Neuronal stem cell (in vitro differentiated cells): ENCODE data around the gene VRK3.

Experiments used
- DNase-seq: peaks from one replicate; pipeline ENCODE4 v3.0.0-alpha.2; 2013; ENCODE audit warnings: low spot score
- H2AFZ ChIP-seq: one replicate; pipeline ENCODE4 v1.6.1; 2013; ENCODE audit warnings: mild to moderate bottlenecking, low read length, inconsistent platforms
- H2AK5ac ChIP-seq: 2 replicates; pipeline ENCODE4 v1.6.1; 2013; ENCODE audit warnings: low read depth, mild to moderate bottlenecking, inconsistent platforms, low read length, moderate library complexity, mixed read lengths
- H2BK120ac ChIP-seq: 2 replicates; pipeline ENCODE4 v1.6.1; 2013; ENCODE audit warnings: low read depth, mild to moderate bottlenecking, inconsistent platforms, low read length, moderate library complexity, mixed read lengths
- H2BK12ac ChIP-seq: one replicate; pipeline ENCODE4 v1.6.1; 2013; ENCODE audit warnings: low read length, inconsistent platforms
- H2BK15ac ChIP-seq: 2 replicates; pipeline ENCODE4 v1.6.1; 2013; ENCODE audit warnings: mild to moderate bottlenecking, low read length, inconsistent platforms, mixed read lengths
- H2BK5ac ChIP-seq: one replicate; pipeline ENCODE4 v1.6.1; 2013; ENCODE audit warnings: inconsistent platforms, mild to moderate bottlenecking, low read length, moderate library complexity
- H3K14ac ChIP-seq: one replicate; pipeline ENCODE4 v1.6.1; 2013; ENCODE audit warnings: low read length, inconsistent platforms
- H3K18ac ChIP-seq: 2 replicates; pipeline ENCODE4 v1.6.1; 2013; ENCODE audit warnings: low read length, inconsistent platforms
- H3K23ac ChIP-seq: 2 replicates; pipeline ENCODE4 v1.6.1; 2013; ENCODE audit warnings: low read depth, mild to moderate bottlenecking, mixed read lengths, low read length, inconsistent platforms; ENCODE audit not compliant: poor library complexity
- H3K27ac ChIP-seq: replicated peaks from 3 replicates; pipeline ENCODE4 v1.5.1; 2013; ENCODE audit warnings: low read length, inconsistent platforms
- H3K27me3 ChIP-seq, 3 experiments: 2 replicates each; pipeline ENCODE4 v1.6.1; 2013; ENCODE audit warnings: low read length in 3 of 3, mild to moderate bottlenecking in 2 of 3, inconsistent platforms in 1 of 3, low read depth in 1 of 3, mixed read lengths in 1 of 3, moderate library complexity in 1 of 3; ENCODE audit not compliant: control insufficient read depth in 3 of 3, insufficient read depth in 3 of 3
- H3K36me3 ChIP-seq, 2 donors: replicated peaks in 1 of 2; 2 replicates each; pipeline ENCODE4 v1.6.1; 2013; ENCODE audit warnings: low read length in 2 of 2; ENCODE audit not compliant: control insufficient read depth in 2 of 2, insufficient read depth in 2 of 2
- H3K4ac ChIP-seq: 2 replicates; pipeline ENCODE4 v1.6.1; 2013; ENCODE audit warnings: inconsistent platforms, mild to moderate bottlenecking, low read length, moderate library complexity
- H3K4me1 ChIP-seq, 2 donors: 1 replicate in 1 of 2; 2 replicates in 1 of 2; pipeline ENCODE4 v1.6.1; 2013; ENCODE audit warnings: low read length in 2 of 2, low read depth in 1 of 2; ENCODE audit not compliant: control insufficient read depth in 2 of 2, insufficient read depth in 1 of 2
- H3K4me2 ChIP-seq: one replicate; pipeline ENCODE4 v1.6.1; 2013; ENCODE audit warnings: mild to moderate bottlenecking, low read length, inconsistent platforms; ENCODE audit not compliant: insufficient read depth, poor library complexity, severe bottlenecking
- H3K4me3 ChIP-seq, 2 donors: 2 replicates each; pipeline ENCODE4 v1.5.1; 2013; ENCODE audit warnings: low read length in 2 of 2, mild to moderate bottlenecking in 2 of 2, inconsistent platforms in 1 of 2, moderate library complexity in 1 of 2
- H3K79me1 ChIP-seq: one replicate; pipeline ENCODE4 v1.6.1; 2013; ENCODE audit warnings: low read depth, mild to moderate bottlenecking, inconsistent platforms, low read length, moderate library complexity
- H3K9ac ChIP-seq: one replicate; pipeline ENCODE4 v1.6.1; 2013; ENCODE audit warnings: mild to moderate bottlenecking, low read depth, low read length, inconsistent platforms; ENCODE audit not compliant: poor library complexity
- H3K9me3 ChIP-seq, 2 donors: replicated peaks in 1 of 2; 2 replicates each; pipeline versions ENCODE3 to v1.6.1; 2013; ENCODE audit warnings: low read length in 2 of 2, mild to moderate bottlenecking in 2 of 2, inconsistent platforms in 1 of 2, low read depth in 1 of 2, mixed read lengths in 1 of 2, moderate library complexity in 1 of 2; ENCODE audit not compliant: control insufficient read depth in 2 of 2, insufficient read depth in 1 of 2
- H4K8ac ChIP-seq: one replicate; pipeline ENCODE4 v1.6.1; 2013; ENCODE audit warnings: low read depth, mild to moderate bottlenecking, inconsistent platforms, low read length, moderate library complexity
- H4K91ac ChIP-seq: one replicate; pipeline ENCODE4 v1.6.1; 2013; ENCODE audit warnings: low read length, low read depth, mild to moderate bottlenecking, inconsistent platforms; ENCODE audit not compliant: poor library complexity
- WGBS, 2 donors: extraction: QIAGEN DNeasy Blood & Tissue Kit; methylation state at CpG; one replicate each; pipeline ENCODE4 v1.1.7; 2013; ENCODE audit warnings: missing lambda C conversion rate in 2 of 2, mixed read lengths in 1 of 2; ENCODE audit not compliant: insufficient read length in 2 of 2, insufficient replicate concordance in 1 of 2; ENCODE audit errors: extremely low coverage in 2 of 2; 5-methylcytosine and 5-hydroxymethylcytosine counted together

Gene VRK3

GRCh38 chr19:50003810-50004419, 21.3 kb downstream of the VRK3 start:
- Histone ChIP-seq H3K14ac (no peak overlapping the region), H3K9me3 (peaks cover 0 to 1% of the 10 kb centered on the region in 2 donors), H4K91ac (no peak overlapping the region), H3K4me2 (no peak overlapping the region), H2BK120ac (no peak overlapping the region), H3K4me1 (no peaks in the 10 kb centered on the region), H3K18ac (no peak overlapping the region), H3K23ac (no peak overlapping the region), H2AK5ac (no peak overlapping the region), H4K8ac (no peak overlapping the region), H2AFZ (no peak overlapping the region), H3K36me3 (peaks cover 49 to 87% of the 10 kb centered on the region in 2 donors), H3K9ac (no peak overlapping the region), H2BK12ac (no peak overlapping the region), H3K79me1 (peaks cover 4% of the 10 kb centered on the region), H3K27ac (no peak overlapping the region), H3K27me3 (no peaks in the 10 kb centered on the region), H3K4ac (no peak overlapping the region), H3K4me3 (no peak overlapping the region), H2BK15ac (no peak overlapping the region), H2BK5ac (no peak overlapping the region)
- no peak for DNase-seq
- no CpG with 5 or more reads among the region's 11 CpGs for WGBS, 2 donors

GRCh38 chr19:50003254-50003788, 21.9 kb downstream of the VRK3 start:
- no peak overlapping the region for H2AFZ ChIP-seq
- no peak overlapping the region for H2BK12ac ChIP-seq
- no peak overlapping the region for H2BK120ac ChIP-seq
- peaks cover 0 to 1% of the 10 kb centered on the region in 2 donors for H3K9me3 ChIP-seq
- H3K18ac ChIP-seq: no peak overlapping the region
- no peak overlapping the region for H3K4me3 ChIP-seq
- DNase-seq: no peak
- no peak overlapping the region for H2BK15ac ChIP-seq
- H3K9ac ChIP-seq: no peak overlapping the region
- no peaks in the 10 kb centered on the region for H3K27me3 ChIP-seq
- H3K4me1 ChIP-seq: no peaks in the 10 kb centered on the region
- H3K4me2 ChIP-seq: no peak overlapping the region
- H2BK5ac ChIP-seq: no peak overlapping the region
- no peak overlapping the region for H4K8ac ChIP-seq
- peaks cover 47 to 87% of the 10 kb centered on the region in 2 donors for H3K36me3 ChIP-seq
- H2AK5ac ChIP-seq: no peak overlapping the region
- no CpG with 5 or more reads among the region's 17 CpGs for WGBS, 2 donors
- H4K91ac ChIP-seq: no peak overlapping the region
- H3K23ac ChIP-seq: no peak overlapping the region
- peaks cover 4% of the 10 kb centered on the region for H3K79me1 ChIP-seq
- no peak overlapping the region for H3K27ac ChIP-seq
- H3K14ac ChIP-seq: no peak overlapping the region
- H3K4ac ChIP-seq: no peak overlapping the region

GRCh38 chr19:50002386-50002960, 22.7 kb downstream of the VRK3 start:
- Histone ChIP-seq H2AK5ac (no peak overlapping the region), H4K91ac (no peak overlapping the region), H3K27me3 (no peaks in the 10 kb centered on the region), H2BK15ac (no peak overlapping the region), H3K23ac (peak overlapping the region; percentile 65), H3K9me3 (peaks cover 0 to 1% of the 10 kb centered on the region in 2 donors), H2AFZ (no peak overlapping the region), H2BK120ac (no peak overlapping the region), H3K4ac (no peak overlapping the region), H2BK5ac (no peak overlapping the region), H3K79me1 (peaks cover 4% of the 10 kb centered on the region), H2BK12ac (no peak overlapping the region), H3K9ac (no peak overlapping the region), H3K14ac (no peak overlapping the region), H3K4me3 (no peak overlapping the region), H3K18ac (no peak overlapping the region), H3K4me2 (no peak overlapping the region), H3K27ac (no peak overlapping the region), H4K8ac (no peak overlapping the region), H3K4me1 (no peaks in the 10 kb centered on the region), H3K36me3 (peaks cover 43 to 80% of the 10 kb centered on the region in 2 donors)
- DNase-seq: no peak
- no CpG with 5 or more reads among the region's 6 CpGs for WGBS, 2 donors

GRCh38 chr19:50001775-50002174, 23.4 kb downstream of the VRK3 start:
- no peaks in the 10 kb centered on the region for H3K4me1 ChIP-seq
- H4K8ac ChIP-seq: no peak overlapping the region
- no peak for DNase-seq
- H3K4me3 ChIP-seq: no peak overlapping the region
- no peak overlapping the region for H2BK120ac ChIP-seq
- no peak overlapping the region for H2AFZ ChIP-seq
- H2BK5ac ChIP-seq: no peak overlapping the region
- H2BK15ac ChIP-seq: no peak overlapping the region
- H3K4me2 ChIP-seq: no peak overlapping the region
- peak overlapping the region; percentile 37 for H3K9ac ChIP-seq
- no peak overlapping the region for H3K27ac ChIP-seq
- no CpG with 5 or more reads among the region's 8 CpGs for WGBS, 2 donors
- peaks cover 0 to 1% of the 10 kb centered on the region in 2 donors for H3K9me3 ChIP-seq
- H3K27me3 ChIP-seq: no peaks in the 10 kb centered on the region
- H2AK5ac ChIP-seq: no peak overlapping the region
- H3K18ac ChIP-seq: no peak overlapping the region
- H3K14ac ChIP-seq: no peak overlapping the region
- no peak overlapping the region for H3K4ac ChIP-seq
- peaks cover 4% of the 10 kb centered on the region for H3K79me1 ChIP-seq
- peaks cover 38 to 78% of the 10 kb centered on the region in 2 donors for H3K36me3 ChIP-seq
- no peak overlapping the region for H3K23ac ChIP-seq
- no peak overlapping the region for H4K91ac ChIP-seq
- no peak overlapping the region for H2BK12ac ChIP-seq
